ENCODE measurements around the gene CNTFR. TPM values are rescaled to one million over a fixed set of nuclear protein-coding genes. Genes with fewer than 3 reads are reported as not detected.
A peak's percentile ranks its signal among the peaks of the same experiment; 100 is the strongest.

Gene CNTFR
- total and polyA plus RNA-seq, 2 of the 8 experiments (the other 6 are each of a cell fraction or from before 2014, with no cell fraction given): 1.2 to 4.2 TPM

GRCh38 chr9:34627716-34628655 is 38.5 kb upstream of the CNTFR start:
- Histone ChIP-seq H3K27me3 (replicated peaks in 1 of 4; ENCODE audit: control insufficient read depth in 3 of 4, extremely low read depth in 1 of 4, insufficient read depth in 3 of 4, low read length in 3 of 4) (peaks cover 62 to 84% (median 82%) of the 10 kb centered on the region in 4 experiments), H3K4me3 (ENCODE audit: extremely low read depth in 1 of 4, insufficient read depth in 2 of 4, low read depth in 3 of 4, low read length in 4 of 4) (peak overlapping the region; percentile 9 to 59 (median 40)), H2BK20ac (ENCODE audit: low read length) (no peak overlapping the region), H3K79me1 (ENCODE audit: low read depth, low read length) (no peaks in the 10 kb centered on the region), H2AK5ac (ENCODE audit: low read depth, low read length) (no peak overlapping the region), H4K91ac (replicated peaks; ENCODE audit: insufficient read length, low read length) (no peak overlapping the region), H2BK12ac (ENCODE audit: low read depth, low read length) (no peak overlapping the region), H3K23ac (ENCODE audit: insufficient read length) (no peak overlapping the region), H3K4me2 (ENCODE audit: insufficient read depth in 1 of 2, low read depth in 2 of 2, low read length in 2 of 2) (peak overlapping the region; percentile 62 to 87), H3K9ac (replicated peaks in 1 of 4; ENCODE audit: extremely low read depth in 1 of 4, low read depth in 3 of 4, low read length in 3 of 4) (no peak overlapping the region), H3K4me1 (replicated peaks in 1 of 4; ENCODE audit: control insufficient read depth in 3 of 4, insufficient read depth in 4 of 4, low read length in 3 of 4) (peaks cover 0 to 16% (median 6%) of the 10 kb centered on the region in 4 experiments; a peak in 6 of 7 replicates), H4K8ac (ENCODE audit: extremely low read depth, insufficient read depth, low read length) (no peak overlapping the region), H2BK15ac (ENCODE audit: low read length) (no peak overlapping the region), H3K79me2 (ENCODE audit: control insufficient read depth in 1 of 2, insufficient read depth in 2 of 2, low read length in 2 of 2) (no peaks in the 10 kb centered on the region), H2BK5ac (ENCODE audit: low read depth, low read length) (no peak overlapping the region), H3K18ac (ENCODE audit: extremely low read depth, low read length) (no peak overlapping the region), H3K14ac (ENCODE audit: insufficient read length) (no peak overlapping the region), H3K23me2 (ENCODE audit: low read depth, low read length) (peaks cover 9% of the 10 kb centered on the region), H2AFZ (ENCODE audit: low read length) (0 out of 2 replicates have a peak overlapping the region, but pooled peaks have one; percentile 20), H2BK120ac (replicated peaks; ENCODE audit: low read depth, low read length) (no peak overlapping the region), H3K9me3 (ENCODE audit: insufficient read depth in 2 of 2, low read depth in 1 of 2, low read length in 1 of 2) (no peaks in the 10 kb centered on the region), H3K56ac (replicated peaks; ENCODE audit: insufficient read length, low read depth, low read length) (no peak overlapping the region), H3K27ac (ENCODE audit: low read depth, low read length) (no peak overlapping the region), H4K5ac (ENCODE audit: insufficient read length, low read depth, low read length) (no peak overlapping the region), H3K36me3 (ENCODE audit: control insufficient read depth in 2 of 4, insufficient read depth in 4 of 4, low read length in 3 of 4) (no peaks in the 10 kb centered on the region; a peak in 1 of 8 replicates), H4K20me1 (replicated peaks in 1 of 2; ENCODE audit: control insufficient read depth in 1 of 2, insufficient read depth in 2 of 2, low read length in 2 of 2) (peaks cover 0 to 5% of the 10 kb centered on the region in 2 experiments), H3K4ac (replicated peaks; ENCODE audit: insufficient read length, low read depth, low read length) (no peak overlapping the region)
- FAIRE-seq: no peak
- CTCF ChIA-PET (ENCODE audit: partially characterized antibody): interaction anchor here (1.1 to 18.5 kb wide), 3 partner anchors 10 to 197 kb away, joined by 3 to 401 read pairs (median 3); partner anchors contain the start of genes RPP25L and SIGMAR1
- POLR2A ChIA-PET (ENCODE audit: partially characterized antibody): interaction anchor here (0.6 to 11.3 kb wide), 6 partner anchors 10 to 50 kb away, joined by 3 to 127 read pairs (median 3); partner anchors contain the start of genes GALT, IL11RA and RPP25L
- 55% methylated on average over 18 of the region's 20 CpGs; no CpG with 5 or more reads in 1 of the 2 experiments for WGBS, 2 experiments (ENCODE audit: extremely low coverage in 1 of 2, insufficient coverage in 1 of 2, insufficient read length in 1 of 2, insufficient replicate concordance in 2 of 2, low coverage in 1 of 2, low lambda C conversion rate in 2 of 2, missing lambda C conversion rate in 1 of 2)
- DNase-seq (ENCODE audit: low read depth in 1 of 2, low spot score in 2 of 2): no peak
- TF ChIP-seq CBX8 (IDR thresholded peaks at IDR 0.05; ENCODE audit: borderline replicate concordance, low read depth, low read length): no peak
- no peak for TF ChIP-seq RAD21 (IDR thresholded peaks at IDR 0.05 in 1 of 2, conservative IDR thresholded peaks at IDR 0.05 in 1 of 2; ENCODE audit: low read depth in 2 of 2, low read length in 2 of 2)
- TF ChIP-seq TAF7 (optimal IDR thresholded peaks at IDR 0.05; ENCODE audit: borderline replicate concordance, low read depth, low read length): no peak
- no peak for TF ChIP-seq MAX (IDR thresholded peaks at IDR 0.05)
- TF ChIP-seq NRF1 (IDR thresholded peaks at IDR 0.05; ENCODE audit: low read depth, low read length): no peak
- no peak for TF ChIP-seq ATF3 (IDR thresholded peaks at IDR 0.05; ENCODE audit: insufficient read depth, low read depth, low read length)
- no peak for TF ChIP-seq HDAC2 (IDR thresholded peaks at IDR 0.05; ENCODE audit: borderline replicate concordance in 1 of 2, low read depth in 2 of 2, low read length in 2 of 2)
- no peak for TF ChIP-seq SP2 (IDR thresholded peaks at IDR 0.05; ENCODE audit: low read length)
- TF ChIP-seq HDAC6 (IDR thresholded peaks at IDR 0.05; ENCODE audit: low read depth, low read length): no peak

Measured in H1 (cell line).